Thyroid gland (tissue), 4 donors: ENCODE results near the gene IMPDH2. TPM values are rescaled to one million over a fixed set of nuclear protein-coding genes. Genes with fewer than 3 reads are reported as not detected.

Experiments used
- DNase-seq, 2 donors: peaks; one replicate each; pipeline ENCODE4 v3.0.0-alpha.2; 2019
- H3K27ac ChIP-seq, 3 donors: fragments of 200-600 bp; sonication (generic); 1 replicate in 2 of 3; 2 replicates in 1 of 3; pipeline ENCODE4 v1.5.1; 2016 to 2019; ENCODE audit warnings: mild to moderate bottlenecking in 1 of 3, moderate library complexity in 1 of 3
- H3K27me3 ChIP-seq: fragments of 200-600 bp; sonication (generic); one replicate; pipeline ENCODE4 v1.5.1; 2019
- H3K36me3 ChIP-seq, 2 donors: fragments of 200-600 bp; sonication (generic); one replicate each; pipeline ENCODE4 v1.5.1; 2016 to 2019
- H3K4me1 ChIP-seq, 2 donors: fragments of 200-600 bp; sonication (generic); one replicate each; pipeline ENCODE4 v1.5.1; 2017 to 2019
- H3K4me3 ChIP-seq, 3 donors: fragments of 200-600 bp; sonication (generic); replicated peaks in 1 of 3; 1 replicate in 2 of 3; 2 replicates in 1 of 3; pipeline ENCODE4 v1.5.1; 2016; ENCODE audit warnings: mild to moderate bottlenecking in 1 of 3
- H3K9me3 ChIP-seq: fragments of 200-600 bp; sonication (generic); one replicate; pipeline ENCODE4 v1.5.1; 2017
- CTCF ChIP-seq, 6 experiments: fragments of 200-600 bp in 3 of 6; fragments of 450-650 bp in 3 of 6; sonication (generic) in 3 of 6; IDR thresholded peaks; one replicate each; pipeline ENCODE4 v1.5.1; 2016 to 2019; ENCODE audit warnings: antibody characterized with exemption in 6 of 6, mild to moderate bottlenecking in 2 of 6, inconsistent platforms in 1 of 6, moderate library complexity in 1 of 6
- POLR2A ChIP-seq, 2 donors: fragments of 450-650 bp; IDR thresholded peaks; one replicate each; pipeline ENCODE4 v1.6.1; 2017; ENCODE audit warnings: antibody characterized with exemption in 2 of 2, mild to moderate bottlenecking in 2 of 2, moderate library complexity in 1 of 2
- WGBS, 2 donors: methylation state at CpG; one replicate each; pipeline ENCODE4 v1.1.5; 2017; 5-methylcytosine and 5-hydroxymethylcytosine counted together
- intact Hi-C: fragments of 100-400 bp; cut with DNase I; formaldehyde crosslinking; loops from one replicate; pipeline ENCODE4 v1.15.1; 2023
- total RNA-seq, 4 donors: library from RNA; depleted of rRNA; stranded (reverse); fragments of >200 nt; gene quantifications; one replicate each; pipeline ENCODE4 v1.2.3, GENCODE V29; 2016

The IMPDH2 gene
- total RNA-seq, 4 donors from 2014 or later = 92.9 to 159 (median 109) TPM

GRCh38 chr3:49006408-49007067 lies 22.7 kb downstream of the IMPDH2 start:
- intact Hi-C loops = no loop called here
- peak; percentile 50 to 57 for DNase-seq
- peak overlapping the region; percentile 96 to 98 (median 96) for H3K27ac ChIP-seq
- WGBS, 2 donors = 0 to 1% methylated on average over 2 to 27 of the region's 32 CpGs
- TF ChIP-seq POLR2A (IDR thresholded peaks at IDR 0.05) = peak in 1 of 2 donors; percentile 14
- TF ChIP-seq CTCF (IDR thresholded peaks at IDR 0.05) = no peak
- H3K4me1 ChIP-seq = peaks cover 18 to 25% of the 10 kb centered on the region in 2 donors
- H3K9me3 ChIP-seq = no peaks in the 10 kb centered on the region
- no peaks in the 10 kb centered on the region for H3K27me3 ChIP-seq
- H3K4me3 ChIP-seq = peak overlapping the region; percentile 36 to 86 (median 72)
- H3K36me3 ChIP-seq = no peaks in the 10 kb centered on the region

- peak overlapping the region in 1 of 3 donors; percentile 86 for H3K4me3 ChIP-seq
- no peaks in the 10 kb centered on the region for H3K27me3 ChIP-seq
- 79 to 97% methylated on average over 2 to 5 of the region's 5 CpGs for WGBS, 2 donors
- peaks cover 18 to 25% of the 10 kb centered on the region in 2 donors for H3K4me1 ChIP-seq
- TF ChIP-seq CTCF (IDR thresholded peaks at IDR 0.05) (no peak), POLR2A (IDR thresholded peaks at IDR 0.05) (no peak)
- no peaks in the 10 kb centered on the region for H3K36me3 ChIP-seq
- DNase-seq = no peak
- H3K27ac ChIP-seq = peak overlapping the region; percentile 96 to 98 (median 96)
- intact Hi-C loops = no loop called here
- H3K9me3 ChIP-seq = no peaks in the 10 kb centered on the region
These were observed 23.2 kb downstream of the IMPDH2 start for GRCh38 chr3:49005998-49006397.

DNA sequence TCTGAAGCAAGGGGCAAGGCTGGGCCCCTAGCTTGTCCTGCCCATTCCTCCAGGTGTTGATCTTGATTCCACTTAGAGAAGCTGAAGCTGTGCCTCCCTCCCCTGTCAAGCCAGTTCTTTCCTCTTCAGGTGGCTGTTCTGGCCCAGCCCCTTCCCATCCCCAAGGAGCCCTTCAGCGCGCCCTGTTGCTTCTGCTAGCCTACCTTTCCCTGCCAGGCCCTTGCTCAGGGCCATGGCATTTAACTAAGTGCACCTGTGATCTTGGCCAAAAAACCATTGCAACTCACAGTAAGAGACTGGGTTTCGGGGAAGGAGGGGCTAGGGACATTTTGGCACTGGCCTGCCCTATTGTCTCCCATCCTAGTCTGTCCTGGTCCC lies 23.9 kb downstream of the IMPDH2 start:
- intact Hi-C loops = no loop called here
- Histone ChIP-seq H3K27ac (peak overlapping the region; percentile 96 to 98 (median 96)), H3K4me3 (no peak overlapping the region), H3K9me3 (no peaks in the 10 kb centered on the region), H3K36me3 (no peaks in the 10 kb centered on the region), H3K4me1 (peaks cover 18 to 25% of the 10 kb centered on the region in 2 donors), H3K27me3 (no peaks in the 10 kb centered on the region)
- TF ChIP-seq POLR2A (IDR thresholded peaks at IDR 0.05) = no peak
- TF ChIP-seq CTCF (IDR thresholded peaks at IDR 0.05) = no peak
- 31 to 62% methylated on average over 3 of the region's 3 CpGs for WGBS, 2 donors
- DNase-seq = peak; percentile 71 to 82

DNA sequence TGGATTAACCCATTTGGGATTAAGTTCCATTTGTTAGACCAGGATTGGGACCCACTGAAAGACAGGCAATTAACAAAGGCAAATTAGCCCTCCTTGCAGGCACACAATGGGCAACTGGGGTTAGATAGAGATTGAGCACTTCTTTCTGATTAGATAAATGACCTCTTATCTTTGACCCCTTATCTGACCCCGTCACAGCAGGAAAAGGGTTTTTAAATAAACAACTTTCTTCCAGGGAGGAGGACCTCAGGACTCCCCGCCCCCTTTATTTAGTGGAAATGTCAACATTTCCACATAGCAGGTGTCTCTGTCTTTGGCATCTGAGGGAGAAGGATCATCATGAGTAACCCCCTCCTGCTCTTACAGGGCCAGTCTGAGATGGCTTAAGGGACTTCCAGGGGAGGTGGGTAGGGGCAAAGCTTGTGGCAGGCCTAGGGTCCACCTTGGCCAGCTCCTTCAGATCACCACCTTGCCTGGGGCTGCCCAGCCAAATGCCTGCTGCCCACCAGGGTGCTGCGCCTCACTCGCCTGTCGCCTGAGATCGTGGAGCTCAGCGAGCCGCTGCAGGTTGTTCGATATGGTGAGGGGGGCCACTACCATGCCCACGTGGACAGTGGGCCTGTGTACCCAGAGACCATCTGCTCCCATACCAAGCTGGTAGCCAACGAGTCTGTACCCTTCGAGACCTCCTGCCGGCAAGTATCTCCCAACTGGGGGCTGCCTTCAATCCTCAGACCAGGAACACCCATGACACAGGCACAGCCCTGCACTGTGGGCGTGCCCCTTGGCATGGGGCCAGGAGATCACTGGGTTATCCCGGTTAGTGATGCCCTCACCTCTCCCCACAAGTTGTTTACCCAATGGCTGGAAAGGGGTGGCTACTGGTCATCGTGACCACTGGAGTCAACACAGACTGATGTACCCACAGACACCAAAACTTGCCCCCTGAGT lies 24.6 kb downstream of the IMPDH2 start:
- peak; percentile 56 to 60 for DNase-seq
- Histone ChIP-seq H3K4me1 (peaks cover 18 to 25% of the 10 kb centered on the region in 2 donors), H3K27ac (peak overlapping the region in 1 of 3 donors; percentile 98), H3K4me3 (no peak overlapping the region), H3K9me3 (no peaks in the 10 kb centered on the region), H3K36me3 (no peaks in the 10 kb centered on the region), H3K27me3 (no peaks in the 10 kb centered on the region)
- TF ChIP-seq POLR2A (IDR thresholded peaks at IDR 0.05) (no peak), CTCF (IDR thresholded peaks at IDR 0.05) (no peak)
- 70 to 87% methylated on average over 3 to 5 of the region's 16 CpGs for WGBS, 2 donors
- intact Hi-C loops = no loop called here
